SHP77 treated with DMSO at 0.1 percent for 48 hours (cell line): ENCODE data around the gene CEND1.
"Not testable (repeated sequence)": the region's sequence is repeated elsewhere in the genome, so short reads cannot be mapped to it uniquely, and the experiment has no call there.

Experiments used
- DNase-seq: peaks from one replicate; lab custom pipeline; 2025; lab: John Stamatoyannopoulos, UW

CEND1 gene

GRCh38 chr11:763549-764321, 26.2 kb downstream of the CEND1 start:
- DNase-seq, result no peak

GRCh38 chr11:763073-763463, 26.8 kb downstream of the CEND1 start:
- DNase-seq, result no peak

DNA sequence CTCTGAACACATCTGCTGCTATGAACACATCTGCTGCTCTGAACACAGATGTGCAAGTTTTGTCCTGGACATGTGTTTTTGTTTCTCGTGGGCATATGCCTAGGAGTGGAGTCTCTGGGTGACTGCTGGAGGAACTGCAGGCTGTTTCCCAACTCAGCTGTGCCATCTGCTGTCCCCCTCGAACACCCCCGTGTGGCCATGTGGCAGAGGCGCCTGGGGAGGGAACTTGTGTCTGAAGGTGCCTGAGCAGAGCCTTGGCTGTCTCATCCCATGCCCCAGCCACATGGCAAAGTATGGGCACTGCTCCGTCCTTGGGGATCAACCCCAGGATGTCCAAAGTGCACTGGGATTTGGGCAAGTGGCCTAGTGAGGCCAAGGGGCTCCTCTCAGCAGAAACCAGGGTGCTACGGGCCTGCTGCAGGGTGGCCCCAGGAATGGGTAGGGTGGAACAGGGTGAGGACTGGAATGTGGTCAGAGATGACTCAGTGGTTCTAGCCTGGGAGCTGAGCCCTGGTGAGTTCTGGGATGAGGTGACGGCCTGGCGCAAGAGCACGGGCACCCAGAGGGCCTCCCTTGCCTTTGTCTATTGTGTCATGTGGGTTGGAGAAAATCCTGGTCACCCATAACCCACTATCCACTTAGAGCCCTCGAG, 27.3 kb downstream of the CEND1 start:
- DNase-seq, result no peak

DNA sequence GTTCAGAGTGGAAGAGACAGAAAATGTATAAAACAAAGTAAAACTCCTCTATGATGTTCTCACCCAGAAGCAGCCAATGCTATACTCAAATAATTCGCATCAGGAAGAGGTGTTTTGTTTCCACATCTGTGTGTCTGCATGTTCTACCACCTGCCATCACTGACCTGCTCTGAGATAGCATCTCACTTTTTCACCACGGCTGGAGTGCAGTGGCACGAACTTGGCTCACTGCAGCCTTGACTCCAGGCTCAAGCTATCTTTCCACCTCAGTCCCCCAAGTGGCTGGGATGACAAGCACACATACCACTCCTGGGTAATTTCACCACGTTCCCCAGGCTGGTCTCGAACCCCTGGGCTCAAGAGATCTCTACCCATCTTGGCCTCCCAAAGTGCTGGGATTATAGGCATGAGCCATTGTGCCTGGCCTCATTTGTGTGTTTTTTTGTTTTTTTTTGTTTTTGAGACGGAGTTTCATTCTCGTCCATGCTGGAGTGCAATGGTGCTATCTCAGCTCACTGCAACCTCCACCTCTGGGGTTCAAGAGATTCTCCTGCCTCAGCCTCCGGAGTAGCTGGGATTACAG, 28.3 kb downstream of the CEND1 start:
- no peak for DNase-seq

- DNase-seq, result no peak
Observed at GRCh38 chr11:760236-760635, 29.7 kb downstream of the CEND1 start.

DNA sequence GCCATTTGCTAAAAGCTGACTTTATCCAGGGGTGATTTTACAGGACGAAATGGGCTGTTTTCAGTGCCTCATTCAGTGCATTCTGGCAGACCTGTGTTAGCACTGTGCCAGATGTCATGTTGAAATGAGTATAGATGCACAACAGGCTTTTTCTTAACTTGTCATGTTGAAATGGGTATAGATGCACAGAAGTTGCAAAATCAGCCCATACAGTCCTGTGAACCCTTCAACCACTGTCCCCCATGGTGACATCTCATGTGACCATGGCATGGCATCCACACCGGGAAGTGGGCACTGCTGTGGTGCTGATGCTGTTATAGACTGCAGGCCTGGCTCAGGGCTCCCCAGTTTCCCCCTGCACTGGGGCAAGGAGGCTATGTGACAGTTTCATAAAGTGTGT, 40.2 kb downstream of the CEND1 start:
- no peak for DNase-seq

- DNase-seq, result no peak
Observed at GRCh38 chr11:748007-748359, 41.9 kb downstream of the CEND1 start.

DNA sequence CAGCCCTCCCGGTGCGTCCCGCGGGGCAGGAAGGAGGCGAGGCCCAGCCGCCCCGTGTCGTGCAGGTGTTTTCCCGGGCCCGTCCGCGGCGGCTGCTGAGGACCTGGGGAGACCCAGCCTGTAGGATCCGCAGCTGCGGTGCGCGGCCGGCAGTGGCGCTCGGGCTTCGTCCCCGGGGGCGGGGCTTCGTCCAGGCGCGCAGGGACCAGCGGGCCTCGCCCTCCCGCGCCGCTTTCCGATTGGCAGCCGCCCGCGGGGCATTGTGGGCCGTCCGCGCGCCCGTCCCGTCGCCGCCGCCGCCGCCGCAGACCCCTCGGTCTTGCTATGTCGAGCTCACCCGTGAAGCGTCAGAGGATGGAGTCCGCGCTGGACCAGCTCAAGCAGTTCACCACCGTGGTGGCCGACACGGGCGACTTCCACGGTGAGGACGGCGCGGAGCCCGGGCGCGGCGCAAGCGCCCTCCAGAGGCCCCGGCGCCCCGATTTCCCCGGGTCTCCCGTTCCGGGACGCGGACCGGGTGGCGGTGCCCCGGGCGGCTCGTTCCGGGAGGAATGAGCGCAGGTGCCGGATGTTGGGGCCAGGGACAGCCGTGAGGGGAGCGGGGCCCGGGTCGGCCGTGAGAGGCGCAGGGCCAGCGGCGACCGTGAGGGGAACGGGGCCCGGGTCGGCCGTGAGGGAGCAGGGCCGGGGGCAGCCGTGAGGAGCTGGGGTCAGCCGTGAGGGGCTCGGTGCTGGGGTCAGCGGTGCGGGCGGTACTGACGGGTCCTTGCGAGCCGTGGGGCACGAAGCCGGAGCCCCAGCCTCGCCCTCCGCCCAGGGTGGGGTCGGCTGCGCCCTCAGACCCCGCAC, 42.5 kb downstream of the CEND1 start, which contains the start of gene TALDO1:
Gene TALDO1, plus strand, starts transcription at position 307 of the 849 bp plus-strand sequence. Its CDS starts 18 bp downstream, at position 325.
- DNase-seq, result peak; percentile 15

DNA sequence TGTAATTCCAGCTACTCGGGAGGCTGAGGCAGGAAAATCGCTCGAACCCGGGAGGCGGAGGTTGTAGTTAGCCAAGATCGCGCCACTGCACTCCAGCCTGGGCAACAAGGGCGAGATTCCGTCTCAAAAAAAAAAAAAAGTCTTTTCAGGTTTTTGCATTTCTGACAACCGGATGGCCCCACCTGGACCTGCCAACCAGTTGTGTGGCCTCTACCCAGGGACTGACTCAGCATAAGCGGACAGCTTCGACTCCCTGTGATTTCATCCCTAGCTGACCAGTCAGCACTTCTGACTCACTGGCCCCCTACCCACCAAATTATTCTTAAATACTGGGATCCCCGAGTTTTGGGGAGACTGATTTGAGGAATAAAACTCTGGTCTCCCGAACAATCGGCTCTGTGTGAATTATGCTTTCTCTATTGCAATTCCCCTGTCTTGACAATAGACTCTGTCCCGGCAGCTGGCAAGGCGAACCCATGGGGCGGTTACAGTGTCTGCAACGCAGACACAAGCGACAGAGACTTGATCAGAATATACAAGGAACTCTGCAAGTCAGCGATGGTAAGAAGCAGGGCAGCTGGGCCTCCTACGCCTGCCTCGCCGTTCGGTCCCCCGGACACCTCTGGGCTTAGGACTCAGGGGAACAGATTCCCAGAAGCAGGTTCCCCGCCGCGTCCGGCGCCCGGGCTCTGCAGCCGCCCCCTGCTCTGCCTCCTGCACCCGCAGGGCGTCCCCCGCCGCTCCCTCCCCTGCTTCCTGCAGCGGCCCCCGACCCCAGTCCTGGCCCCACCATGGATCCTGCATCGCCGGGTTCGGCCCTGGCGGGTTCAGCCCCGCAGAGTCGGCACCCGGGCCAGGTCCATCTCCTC, 43.4 kb downstream of the CEND1 start:
- no peak for DNase-seq

GRCh38 chr11:745428-745827, 44.5 kb downstream of the CEND1 start:
- DNase-seq, result no peak

GRCh38 chr11:742571-743201, 47.2 kb downstream of the CEND1 start:
- DNase-seq, result no peak

DNA sequence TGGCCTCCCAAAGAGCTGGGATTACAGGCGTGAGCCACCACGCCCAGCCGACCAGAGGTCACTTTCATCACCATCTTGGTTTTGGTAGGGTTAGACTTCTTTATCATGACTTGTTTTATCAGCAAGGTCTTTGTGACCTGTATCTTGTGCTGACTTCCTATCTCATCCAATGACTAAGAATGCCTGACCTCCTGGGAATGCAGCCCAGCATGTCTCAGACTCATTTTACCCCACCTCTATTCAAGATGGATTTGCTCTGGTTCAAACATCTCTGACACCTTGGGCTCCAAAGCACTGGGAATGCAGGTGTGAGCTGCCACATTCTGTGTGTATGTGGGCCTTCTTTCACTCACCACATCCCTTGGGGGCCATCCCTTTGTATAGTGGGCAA, 47.7 kb downstream of the CEND1 start:
- DNase-seq, result no peak

- not testable (repeated sequence) for DNase-seq
Observed at GRCh38 chr11:737899-738298, 52.0 kb downstream of the CEND1 start.

- no peak for DNase-seq
Observed at GRCh38 chr11:737366-737765, 52.5 kb downstream of the CEND1 start.
